HCT116 (cell line): ENCODE results near the gene GAB4. TPM values are rescaled to one million over a fixed set of nuclear protein-coding genes. Genes with fewer than 3 reads are reported as not detected.

Experiments used
- ATAC-seq: fragments of 200-7000 bp; cut with Tn5 transposase; 2 replicates; pipeline ENCODE4 v1.9.1; 2020; ENCODE audit warnings: mild to moderate bottlenecking, moderate library complexity
- BruUV-seq: library from RNA; stranded (reverse); fragments of 400-500 nt; replicated peaks from 2 replicates; lab custom pipeline; 2021; lab: Mats Ljungman, UMichigan
- CTCF ChIA-PET: fragments of 300-600 bp; sonication (Branson Sonifier 250); formaldehyde crosslinking; loops from one replicate; lab custom pipeline; 2021; ENCODE audit warnings: antibody characterized with exemption; lab: Charles Lee
- POLR2A ChIA-PET: fragments of 300-600, 350-600 bp; sonication (Branson Sonifier 250); formaldehyde crosslinking; loops from one replicate; lab custom pipeline; 2021; ENCODE audit warnings: antibody characterized with exemption; lab: Charles Lee
- RAD21 ChIA-PET, 2 experiments: fragments of 300-600 bp; sonication (Branson Sonifier 250); formaldehyde crosslinking; loops; one replicate each; lab custom pipeline; 2023; ENCODE audit warnings: low total read pairs in 2 of 2; ENCODE audit not compliant: uncharacterized antibody in 2 of 2, unreplicated experiment in 2 of 2, low non-redundant PET in 1 of 2; lab: Charles Lee
- DNase-seq: peaks from one replicate; pipeline ENCODE4 v3.0.0-alpha.2; 2010; ENCODE audit warnings: low read depth, low spot score
- H2AFZ ChIP-seq: fragments of 200-600 bp; shearing (Covaris generic), sonication (generic); 2 replicates; pipeline ENCODE4 v1.6.1; 2017; ENCODE audit warnings: low read depth, mixed run types, mixed read lengths, antibody characterized with exemption, low read length; ENCODE audit not compliant: poor library complexity, severe bottlenecking
- H3K27ac ChIP-seq: 2 replicates; pipeline ENCODE4 v1.5.1; 2012; ENCODE audit warnings: low read depth, low read length
- H3K27me3 ChIP-seq: fragments of 200-600 bp; sonication (generic); 2 replicates; pipeline ENCODE4 v1.6.1; 2016; ENCODE audit warnings: mixed run types, low read length, mixed read lengths; ENCODE audit not compliant: insufficient read depth
- H3K36me3 ChIP-seq, 2 experiments: fragments of 200-500 bp in 1 of 2; fragments of 200-600 bp in 1 of 2; sonication (Bioruptor generic) in 1 of 2; sonication (generic) in 1 of 2; 2 replicates each; pipeline versions ENCODE4 v1.5.1 to v1.6.1; 2014 to 2016; ENCODE audit warnings: low read length in 2 of 2, inconsistent platforms in 1 of 2, mixed read lengths in 1 of 2, mixed run types in 1 of 2; ENCODE audit not compliant: insufficient read depth in 2 of 2, control insufficient read depth in 1 of 2
- H3K4me1 ChIP-seq, 2 experiments: fragments of 200-600 bp in 1 of 2; sonication (generic) in 1 of 2; 2 replicates each; pipeline versions ENCODE4 v1.5.1 to v1.6.1; 2012 to 2017; ENCODE audit warnings: low read length in 2 of 2, inconsistent platforms in 1 of 2, mild to moderate bottlenecking in 1 of 2, mixed read lengths in 1 of 2, mixed run types in 1 of 2, moderate library complexity in 1 of 2; ENCODE audit not compliant: insufficient read depth in 2 of 2, control insufficient read depth in 1 of 2
- H3K4me2 ChIP-seq: fragments of 200-600 bp; sonication (generic); 2 replicates; pipeline ENCODE4 v1.6.1; 2017; ENCODE audit warnings: mixed run types, low read length, mixed read lengths
- H3K4me3 ChIP-seq, 2 experiments: fragments of 200-600 bp in 1 of 2; sonication (generic) in 1 of 2; replicated peaks in 1 of 2; 2 replicates each; pipeline ENCODE4 v1.5.1; 2011 to 2016; ENCODE audit warnings: low read length in 2 of 2, control low read depth in 1 of 2, low read depth in 1 of 2, mild to moderate bottlenecking in 1 of 2, mixed read lengths in 1 of 2, mixed run types in 1 of 2
- H3K79me2 ChIP-seq: fragments of 200-600 bp; sonication (generic); 2 replicates; pipeline ENCODE4 v1.6.1; 2017; ENCODE audit warnings: mild to moderate bottlenecking, mixed run types, low read length, moderate library complexity, mixed read lengths; ENCODE audit not compliant: insufficient read depth
- H3K9ac ChIP-seq: fragments of 200-600 bp; sonication (generic); 2 replicates; pipeline ENCODE4 v1.6.1; 2016; ENCODE audit warnings: low read length, mixed read lengths
- H3K9me2 ChIP-seq: fragments of 200-600 bp; sonication (generic), shearing (Covaris generic); 2 replicates; pipeline ENCODE4 v1.6.1; 2017; ENCODE audit warnings: mixed run types, mild to moderate bottlenecking, moderate library complexity; ENCODE audit not compliant: insufficient read depth
- H3K9me3 ChIP-seq, 2 experiments: fragments of 200-500 bp in 1 of 2; fragments of 200-600 bp in 1 of 2; sonication (Bioruptor generic) in 1 of 2; sonication (generic) in 1 of 2; 2 replicates each; pipeline ENCODE4 v1.6.1; 2014 to 2017; ENCODE audit warnings: low read length in 2 of 2, mixed read lengths in 2 of 2, inconsistent platforms in 1 of 2, low read depth in 1 of 2, mild to moderate bottlenecking in 1 of 2, mixed run types in 1 of 2, moderate library complexity in 1 of 2; ENCODE audit not compliant: control insufficient read depth in 1 of 2, insufficient read depth in 1 of 2
- H4K20me1 ChIP-seq: fragments of 200-600 bp; sonication (generic), shearing (Covaris generic); 2 replicates; pipeline ENCODE4 v1.6.1; 2017; ENCODE audit warnings: mixed run types, mild to moderate bottlenecking, moderate library complexity; ENCODE audit not compliant: insufficient read depth
- CEBPB ChIP-seq: IDR thresholded peaks from 2 replicates; pipeline ENCODE4 v1.6.1; 2012; ENCODE audit warnings: low read depth
- EGR1 ChIP-seq: IDR thresholded peaks from 2 replicates; pipeline ENCODE4 v1.6.1; 2012; ENCODE audit warnings: low read depth
- ELF1 ChIP-seq: IDR thresholded peaks from 2 replicates; pipeline ENCODE4 v1.6.1; 2012; ENCODE audit warnings: low read depth, borderline replicate concordance
- EZH2 ChIP-seq: fragments of 200-600 bp; sonication (generic); IDR thresholded peaks from 2 replicates; pipeline ENCODE4 v1.6.1; 2017; ENCODE audit warnings: antibody characterized with exemption, mixed run types
- EZH2phosphoT487 ChIP-seq: fragments of 200-600 bp; IDR thresholded peaks from 2 replicates; pipeline ENCODE4 v1.6.1; 2018; ENCODE audit warnings: antibody characterized with exemption, borderline replicate concordance
- POLR2AphosphoS5 ChIP-seq: IDR thresholded peaks from 2 replicates; pipeline ENCODE4 v1.6.1; 2011; ENCODE audit warnings: mild to moderate bottlenecking, low read depth, low read length, moderate library complexity
- RAD21 ChIP-seq: IDR thresholded peaks from 2 replicates; pipeline ENCODE4 v1.6.1; 2012; ENCODE audit warnings: low read depth, mild to moderate bottlenecking
- SP1 ChIP-seq: IDR thresholded peaks from 2 replicates; pipeline ENCODE4 v1.6.1; 2012; ENCODE audit warnings: low read depth
- SRF ChIP-seq: IDR thresholded peaks from 2 replicates; pipeline ENCODE4 v1.6.1; 2012; ENCODE audit warnings: low read depth
- TCF7L2 ChIP-seq: IDR thresholded peaks from 2 replicates; pipeline ENCODE4 v1.7.0; 2011; ENCODE audit warnings: borderline replicate concordance, inconsistent platforms; ENCODE audit not compliant: insufficient read depth, insufficient read length; ENCODE audit errors: extremely low read depth
- YY1 ChIP-seq: IDR thresholded peaks from 2 replicates; pipeline ENCODE4 v1.6.1; 2011; ENCODE audit warnings: low read length, low read depth, moderate library complexity, mild to moderate bottlenecking; ENCODE audit not compliant: insufficient replicate concordance; ENCODE audit errors: extremely low read depth
- ZNF274 ChIP-seq: fragments of 200-500 bp; sonication (Bioruptor generic); IDR thresholded peaks from 2 replicates; pipeline ENCODE4 v1.6.1; 2014; ENCODE audit warnings: mild to moderate bottlenecking, low read depth, low read length, inconsistent platforms
- intact Hi-C: fragments of 100-400 bp; cut with micrococcal nuclease; formaldehyde crosslinking; loops from 2 replicates; pipeline ENCODE4 v1.10.0; 2022
- total RNA-seq: library from RNA; stranded (reverse); gene quantifications from one replicate; pipeline ENCODE4 v1.2.1, GENCODE V29; 2021; ENCODE audit not compliant: unreplicated experiment
- TF ChIP-seq, protein P1 (sequence below): IDR thresholded peaks from 2 replicates; pipeline ENCODE4 v1.6.1; 2012
- TF ChIP-seq, protein P2 (sequence below), 3 experiments: fragments of 200-600 bp in 1 of 3; sonication (generic) in 1 of 3; IDR thresholded peaks in 2 of 3; conservative IDR thresholded peaks in 1 of 3; 2 replicates each; pipeline ENCODE4 v1.5.1; 2012 to 2017; ENCODE audit warnings: low read depth in 2 of 3, low read length in 2 of 3, antibody characterized with exemption in 1 of 3, borderline replicate concordance in 1 of 3, control low read depth in 1 of 3, mild to moderate bottlenecking in 1 of 3, mixed read lengths in 1 of 3, mixed run types in 1 of 3, moderate library complexity in 1 of 3; ENCODE audit not compliant: insufficient read depth in 1 of 3

The GAB4 gene
- total RNA-seq, 1 experiment from 2014 or later, result not detected

DNA sequence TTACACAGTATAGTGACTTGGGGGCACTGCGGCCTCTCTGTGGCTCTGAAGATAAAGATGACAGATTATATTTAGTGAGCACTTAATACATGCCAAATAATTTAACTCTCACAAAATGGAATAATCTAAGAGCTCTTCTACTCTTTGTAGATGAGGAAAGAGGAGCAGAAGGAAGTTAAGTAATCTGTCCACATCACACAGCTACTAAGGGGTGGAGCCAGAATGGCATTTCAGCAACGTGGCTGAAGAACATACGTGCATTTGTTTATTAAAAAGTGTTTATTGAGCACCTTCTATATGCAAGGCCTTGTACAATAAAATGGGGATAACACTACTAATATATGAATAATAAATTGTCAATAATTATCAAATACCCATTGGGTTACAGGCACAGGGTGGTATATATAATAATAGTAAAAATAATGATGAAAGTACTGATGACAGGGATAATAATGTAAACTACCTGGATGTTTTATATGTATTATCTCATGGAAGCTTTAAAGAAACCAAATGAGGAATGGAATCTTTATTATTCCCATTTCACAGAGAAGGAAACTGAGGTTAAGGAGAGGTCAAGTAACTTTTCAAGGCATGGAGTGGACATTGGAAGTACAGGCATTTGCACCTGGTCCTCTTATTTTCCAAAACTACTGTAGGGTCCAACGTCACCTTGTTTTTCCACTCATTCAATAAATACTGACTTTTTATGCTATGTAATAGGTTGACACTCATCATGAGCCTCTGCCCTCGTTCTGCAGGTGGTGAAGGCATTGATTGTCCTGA is 38.7 kb upstream of the GAB4 start:
- ChIA-PET POLR2A (no interaction called here), RAD21 (no interaction called here), CTCF (no interaction called here)
- TF ChIP-seq EZH2phosphoT487, result no peak
- TF ChIP-seq POLR2AphosphoS5, result no peak
- no peak for TF ChIP-seq CEBPB
- TF ChIP-seq EZH2, result no peak
- TF ChIP-seq, protein P1, sequence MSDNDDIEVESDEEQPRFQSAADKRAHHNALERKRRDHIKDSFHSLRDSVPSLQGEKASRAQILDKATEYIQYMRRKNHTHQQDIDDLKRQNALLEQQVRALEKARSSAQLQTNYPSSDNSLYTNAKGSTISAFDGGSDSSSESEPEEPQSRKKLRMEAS, result no peak
- no peak for TF ChIP-seq EGR1
- TF ChIP-seq, protein P2, sequence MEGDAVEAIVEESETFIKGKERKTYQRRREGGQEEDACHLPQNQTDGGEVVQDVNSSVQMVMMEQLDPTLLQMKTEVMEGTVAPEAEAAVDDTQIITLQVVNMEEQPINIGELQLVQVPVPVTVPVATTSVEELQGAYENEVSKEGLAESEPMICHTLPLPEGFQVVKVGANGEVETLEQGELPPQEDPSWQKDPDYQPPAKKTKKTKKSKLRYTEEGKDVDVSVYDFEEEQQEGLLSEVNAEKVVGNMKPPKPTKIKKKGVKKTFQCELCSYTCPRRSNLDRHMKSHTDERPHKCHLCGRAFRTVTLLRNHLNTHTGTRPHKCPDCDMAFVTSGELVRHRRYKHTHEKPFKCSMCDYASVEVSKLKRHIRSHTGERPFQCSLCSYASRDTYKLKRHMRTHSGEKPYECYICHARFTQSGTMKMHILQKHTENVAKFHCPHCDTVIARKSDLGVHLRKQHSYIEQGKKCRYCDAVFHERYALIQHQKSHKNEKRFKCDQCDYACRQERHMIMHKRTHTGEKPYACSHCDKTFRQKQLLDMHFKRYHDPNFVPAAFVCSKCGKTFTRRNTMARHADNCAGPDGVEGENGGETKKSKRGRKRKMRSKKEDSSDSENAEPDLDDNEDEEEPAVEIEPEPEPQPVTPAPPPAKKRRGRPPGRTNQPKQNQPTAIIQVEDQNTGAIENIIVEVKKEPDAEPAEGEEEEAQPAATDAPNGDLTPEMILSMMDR (IDR thresholded peaks at IDR 0.05 in 2 of 3, conservative IDR thresholded peaks at IDR 0.05 in 1 of 3; ENCODE audit: borderline replicate concordance in 1 of 3, insufficient read depth in 1 of 3, low read depth in 2 of 3, low read length in 2 of 3), result no peak
- TF ChIP-seq ZNF274, result no peak
- no peak for TF ChIP-seq YY1
- no peak for TF ChIP-seq RAD21
- TF ChIP-seq SP1, result no peak
- TF ChIP-seq SRF, result no peak
- no peak for TF ChIP-seq TCF7L2
- TF ChIP-seq ELF1, result no peak
- Histone ChIP-seq H3K9me2 (no peaks in the 10 kb centered on the region), H3K4me2 (no peak overlapping the region), H2AFZ (no peak overlapping the region), H3K79me2 (peaks cover 45% of the 10 kb centered on the region), H3K4me1 (no peaks in the 10 kb centered on the region), H3K27ac (no peak overlapping the region), H3K9me3 (no peaks in the 10 kb centered on the region), H3K4me3 (no peak overlapping the region), H3K9ac (no peak overlapping the region), H4K20me1 (0 out of 2 replicates have a peak, but pooled peaks cover 3% of the 10 kb centered on the region), H3K36me3 (peaks cover 16 to 32% of the 10 kb centered on the region in 2 experiments; a peak in 3 of 4 replicates), H3K27me3 (no peaks in the 10 kb centered on the region)
- intact Hi-C loops, result loop anchor here (5.0 kb wide), 1 partner anchor 104 kb away; no protein-coding TSS in a partner anchor
- no TSS peak for BruUV-seq
- DNase-seq (no peak), ATAC-seq (no peak)
